Measurements from ENCODE around the gene OR4D10.

DNA sequence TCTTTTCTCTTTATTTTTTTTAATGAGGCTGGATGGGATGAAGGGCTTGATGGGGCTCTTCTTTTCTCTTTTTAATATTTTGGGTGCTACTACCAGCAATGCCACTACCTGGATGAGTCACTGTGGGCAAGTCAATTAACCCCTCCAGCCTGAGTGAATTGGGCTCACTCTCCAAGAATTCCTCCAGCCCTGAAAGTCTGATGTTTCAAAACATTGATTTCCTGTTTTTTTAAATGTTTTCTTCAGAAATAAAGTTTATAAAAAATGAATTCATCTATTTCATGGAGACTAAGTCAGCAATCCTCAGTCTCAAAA lies 46.1 kb upstream of the OR4D10 start:
- TF ChIP-seq, protein P1, sequence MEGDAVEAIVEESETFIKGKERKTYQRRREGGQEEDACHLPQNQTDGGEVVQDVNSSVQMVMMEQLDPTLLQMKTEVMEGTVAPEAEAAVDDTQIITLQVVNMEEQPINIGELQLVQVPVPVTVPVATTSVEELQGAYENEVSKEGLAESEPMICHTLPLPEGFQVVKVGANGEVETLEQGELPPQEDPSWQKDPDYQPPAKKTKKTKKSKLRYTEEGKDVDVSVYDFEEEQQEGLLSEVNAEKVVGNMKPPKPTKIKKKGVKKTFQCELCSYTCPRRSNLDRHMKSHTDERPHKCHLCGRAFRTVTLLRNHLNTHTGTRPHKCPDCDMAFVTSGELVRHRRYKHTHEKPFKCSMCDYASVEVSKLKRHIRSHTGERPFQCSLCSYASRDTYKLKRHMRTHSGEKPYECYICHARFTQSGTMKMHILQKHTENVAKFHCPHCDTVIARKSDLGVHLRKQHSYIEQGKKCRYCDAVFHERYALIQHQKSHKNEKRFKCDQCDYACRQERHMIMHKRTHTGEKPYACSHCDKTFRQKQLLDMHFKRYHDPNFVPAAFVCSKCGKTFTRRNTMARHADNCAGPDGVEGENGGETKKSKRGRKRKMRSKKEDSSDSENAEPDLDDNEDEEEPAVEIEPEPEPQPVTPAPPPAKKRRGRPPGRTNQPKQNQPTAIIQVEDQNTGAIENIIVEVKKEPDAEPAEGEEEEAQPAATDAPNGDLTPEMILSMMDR (IDR thresholded peaks at IDR 0.05) = no peak
- TF ChIP-seq POLR2A (IDR thresholded peaks at IDR 0.05) = no peak
